Neural progenitor cell (in vitro differentiated cells): ENCODE measurements around the gene LMAN1. TPM values are rescaled to one million over a fixed set of nuclear protein-coding genes. Genes with fewer than 3 reads are reported as not detected.

Experiments
- DNase-seq: peaks from one replicate; pipeline ENCODE4 v3.0.0-alpha.2; 2016; ENCODE audit warnings: low spot score
- H2AFZ ChIP-seq: fragments of 200-600 bp; sonication (generic); replicated peaks from 2 replicates; pipeline ENCODE4 v1.6.1; 2016; ENCODE audit warnings: antibody characterized with exemption
- H3F3A ChIP-seq: fragments of 200-600 bp; sonication (generic); 2 replicates; pipeline ENCODE4 v1.6.1; 2016; ENCODE audit warnings: antibody characterized with exemption, low read depth
- H3K27ac ChIP-seq: fragments of 200-600 bp; sonication (generic); 2 replicates; pipeline ENCODE4 v1.5.1; 2016; ENCODE audit warnings: mild to moderate bottlenecking
- H3K27me3 ChIP-seq: fragments of 200-600 bp; sonication (generic); 2 replicates; pipeline ENCODE4 v1.6.1; 2016; ENCODE audit warnings: mild to moderate bottlenecking, moderate library complexity
- H3K36me3 ChIP-seq: fragments of 200-600 bp; sonication (generic); 2 replicates; pipeline ENCODE4 v1.5.1; 2016
- H3K4me1 ChIP-seq: fragments of 200-600 bp; sonication (generic); 2 replicates; pipeline ENCODE4 v1.6.1; 2016; ENCODE audit warnings: mixed run types
- H3K4me2 ChIP-seq: fragments of 200-600 bp; sonication (generic); 2 replicates; pipeline ENCODE4 v1.6.1; 2016
- H3K4me3 ChIP-seq: fragments of 200-600 bp; sonication (generic); 2 replicates; pipeline ENCODE4 v1.5.1; 2016
- H3K79me2 ChIP-seq: fragments of 200-600 bp; sonication (generic); 2 replicates; pipeline ENCODE4 v1.6.1; 2016; ENCODE audit warnings: low read depth
- H3K9ac ChIP-seq: fragments of 200-600 bp; sonication (generic); 2 replicates; pipeline ENCODE4 v1.6.1; 2016
- H3K9me3 ChIP-seq: fragments of 200-600 bp; sonication (generic); 2 replicates; pipeline ENCODE4 v1.5.1; 2016; ENCODE audit warnings: low read depth
- H4K20me1 ChIP-seq: fragments of 200-600 bp; sonication (generic); 2 replicates; pipeline ENCODE4 v1.6.1; 2016; ENCODE audit warnings: low read depth
- H3K27ac Mint-ChIP-seq: 3 replicates; pipeline ENCODE4 v1.8.0; 2021; ENCODE audit warnings: mixed read lengths
- H3K27me3 Mint-ChIP-seq: 2 replicates; pipeline ENCODE4 v1.8.0; 2022; ENCODE audit warnings: low read depth, mild to moderate bottlenecking, inconsistent platforms, moderate library complexity, mixed read lengths; ENCODE audit not compliant: insufficient read depth
- H3K36me3 Mint-ChIP-seq: 3 replicates; pipeline ENCODE4 v1.8.0; 2021; ENCODE audit warnings: mixed read lengths
- H3K4me1 Mint-ChIP-seq: 3 replicates; pipeline ENCODE4 v1.8.0; 2021; ENCODE audit warnings: mixed read lengths
- H3K4me3 Mint-ChIP-seq: 3 replicates; pipeline ENCODE4 v1.8.0; 2021; ENCODE audit warnings: mild to moderate bottlenecking, moderate library complexity, mixed read lengths
- H3K9me3 Mint-ChIP-seq: 3 replicates; pipeline ENCODE4 v1.8.0; 2020; ENCODE audit warnings: mixed read lengths
- EZH2 ChIP-seq: fragments of 200-600 bp; sonication (generic); IDR thresholded peaks from 2 replicates; pipeline ENCODE4 v1.6.1; 2017; ENCODE audit warnings: antibody characterized with exemption, mild to moderate bottlenecking, moderate library complexity
- EZH2phosphoT487 ChIP-seq: fragments of 200-600 bp; sonication (generic); IDR thresholded peaks from 2 replicates; pipeline ENCODE4 v1.6.1; 2017; ENCODE audit warnings: antibody characterized with exemption
- total RNA-seq: library from RNA; depleted of rRNA; stranded (reverse); fragments of >200 nt; gene quantifications from 2 replicates; pipeline ENCODE4 v1.2.3, GENCODE V29; 2015; ENCODE audit warnings: low replicate concordance
- TF ChIP-seq, protein P1 (sequence below): fragments of 200-600 bp; sonication (generic); IDR thresholded peaks from 2 replicates; pipeline ENCODE4 v1.5.1; 2017; ENCODE audit warnings: antibody characterized with exemption, mild to moderate bottlenecking

The LMAN1 gene
- total RNA-seq, 1 donor from 2014 or later = 338 TPM

DNA sequence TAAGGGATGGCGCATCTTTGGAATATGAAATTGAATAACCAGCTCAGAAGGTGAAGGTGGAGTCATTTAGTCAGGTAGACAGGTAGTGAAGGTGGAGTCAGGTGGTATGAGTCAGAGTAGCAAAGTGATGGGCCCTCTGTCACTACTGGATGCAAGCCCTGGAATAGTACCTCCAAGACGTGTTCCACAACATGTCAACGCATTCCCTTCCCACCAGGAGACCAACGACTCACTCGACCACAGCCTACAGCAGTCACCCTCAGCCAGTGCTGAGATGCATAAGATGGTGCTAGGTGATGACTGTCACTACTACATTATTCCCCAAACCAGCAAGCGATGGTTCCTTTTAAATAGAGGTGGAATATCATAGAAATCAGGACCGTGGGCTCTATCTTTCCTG is 47.4 kb downstream of the LMAN1 start:
- Mint-ChIP-seq H3K4me3 (no peak overlapping the region), H3K4me1 (peaks cover 2% of the 10 kb centered on the region), H3K27ac (no peak overlapping the region), H3K36me3 (no peaks in the 10 kb centered on the region), H3K9me3 (no peaks in the 10 kb centered on the region), H3K27me3 (peaks cover 6% of the 10 kb centered on the region)
- H3K27ac ChIP-seq = no peak overlapping the region
- no peak for DNase-seq
- no peak overlapping the region for H3K4me2 ChIP-seq
- no peak overlapping the region for H2AFZ ChIP-seq
- H3K9ac ChIP-seq = no peak overlapping the region
- no peaks in the 10 kb centered on the region for H3K79me2 ChIP-seq
- peaks cover 36% of the 10 kb centered on the region for H3K27me3 ChIP-seq
- peaks cover 22% of the 10 kb centered on the region for H3K4me1 ChIP-seq
- H3K9me3 ChIP-seq = no peaks in the 10 kb centered on the region
- no peak for TF ChIP-seq EZH2
- TF ChIP-seq EZH2phosphoT487 = no peak
- TF ChIP-seq, protein P1, sequence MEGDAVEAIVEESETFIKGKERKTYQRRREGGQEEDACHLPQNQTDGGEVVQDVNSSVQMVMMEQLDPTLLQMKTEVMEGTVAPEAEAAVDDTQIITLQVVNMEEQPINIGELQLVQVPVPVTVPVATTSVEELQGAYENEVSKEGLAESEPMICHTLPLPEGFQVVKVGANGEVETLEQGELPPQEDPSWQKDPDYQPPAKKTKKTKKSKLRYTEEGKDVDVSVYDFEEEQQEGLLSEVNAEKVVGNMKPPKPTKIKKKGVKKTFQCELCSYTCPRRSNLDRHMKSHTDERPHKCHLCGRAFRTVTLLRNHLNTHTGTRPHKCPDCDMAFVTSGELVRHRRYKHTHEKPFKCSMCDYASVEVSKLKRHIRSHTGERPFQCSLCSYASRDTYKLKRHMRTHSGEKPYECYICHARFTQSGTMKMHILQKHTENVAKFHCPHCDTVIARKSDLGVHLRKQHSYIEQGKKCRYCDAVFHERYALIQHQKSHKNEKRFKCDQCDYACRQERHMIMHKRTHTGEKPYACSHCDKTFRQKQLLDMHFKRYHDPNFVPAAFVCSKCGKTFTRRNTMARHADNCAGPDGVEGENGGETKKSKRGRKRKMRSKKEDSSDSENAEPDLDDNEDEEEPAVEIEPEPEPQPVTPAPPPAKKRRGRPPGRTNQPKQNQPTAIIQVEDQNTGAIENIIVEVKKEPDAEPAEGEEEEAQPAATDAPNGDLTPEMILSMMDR = no peak
- H3K36me3 ChIP-seq = no peaks in the 10 kb centered on the region
- no peaks in the 10 kb centered on the region for H4K20me1 ChIP-seq
- no peak overlapping the region for H3K4me3 ChIP-seq
- peaks cover 15% of the 10 kb centered on the region for H3F3A ChIP-seq

DNA sequence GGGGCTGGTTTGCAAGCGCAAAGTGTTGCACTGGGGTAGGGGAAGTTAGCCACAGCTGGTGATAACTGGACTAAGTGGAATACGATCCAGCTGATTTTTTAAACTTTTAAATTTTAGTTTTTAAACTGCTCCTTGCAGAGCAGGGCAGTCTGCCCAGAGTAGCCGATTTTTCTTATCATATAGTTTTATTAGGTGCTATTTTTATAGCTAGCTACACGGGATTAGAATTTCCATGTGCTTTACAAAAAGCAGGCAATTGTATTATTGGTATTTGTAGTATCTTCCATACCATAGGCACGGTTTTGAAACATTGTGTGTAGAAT is 50.2 kb downstream of the LMAN1 start:
- no peaks in the 10 kb centered on the region for H3K36me3 ChIP-seq
- peaks cover 13% of the 10 kb centered on the region for H3K27me3 Mint-ChIP-seq
- peaks cover 13% of the 10 kb centered on the region for H3K4me1 ChIP-seq
- H3K9me3 Mint-ChIP-seq = no peaks in the 10 kb centered on the region
- peaks cover 2% of the 10 kb centered on the region for H3K4me1 Mint-ChIP-seq
- H3K9ac ChIP-seq = no peak overlapping the region
- H3K27me3 ChIP-seq = peaks cover 50% of the 10 kb centered on the region
- no peaks in the 10 kb centered on the region for H3K36me3 Mint-ChIP-seq
- H3K27ac Mint-ChIP-seq = no peak overlapping the region
- peak overlapping the region; percentile 68 for H3K4me2 ChIP-seq
- H3K79me2 ChIP-seq = no peaks in the 10 kb centered on the region
- peaks cover 17% of the 10 kb centered on the region for H3F3A ChIP-seq
- no peak overlapping the region for H3K4me3 Mint-ChIP-seq
- H3K4me3 ChIP-seq = peak overlapping the region; percentile 26
- H2AFZ ChIP-seq = peak overlapping the region; percentile 64
- H4K20me1 ChIP-seq = no peaks in the 10 kb centered on the region
- no peaks in the 10 kb centered on the region for H3K9me3 ChIP-seq
- H3K27ac ChIP-seq = no peak overlapping the region
- DNase-seq = no peak
- TF ChIP-seq EZH2 (no peak), EZH2phosphoT487 (no peak)
- TF ChIP-seq, protein P1 = no peak

DNA sequence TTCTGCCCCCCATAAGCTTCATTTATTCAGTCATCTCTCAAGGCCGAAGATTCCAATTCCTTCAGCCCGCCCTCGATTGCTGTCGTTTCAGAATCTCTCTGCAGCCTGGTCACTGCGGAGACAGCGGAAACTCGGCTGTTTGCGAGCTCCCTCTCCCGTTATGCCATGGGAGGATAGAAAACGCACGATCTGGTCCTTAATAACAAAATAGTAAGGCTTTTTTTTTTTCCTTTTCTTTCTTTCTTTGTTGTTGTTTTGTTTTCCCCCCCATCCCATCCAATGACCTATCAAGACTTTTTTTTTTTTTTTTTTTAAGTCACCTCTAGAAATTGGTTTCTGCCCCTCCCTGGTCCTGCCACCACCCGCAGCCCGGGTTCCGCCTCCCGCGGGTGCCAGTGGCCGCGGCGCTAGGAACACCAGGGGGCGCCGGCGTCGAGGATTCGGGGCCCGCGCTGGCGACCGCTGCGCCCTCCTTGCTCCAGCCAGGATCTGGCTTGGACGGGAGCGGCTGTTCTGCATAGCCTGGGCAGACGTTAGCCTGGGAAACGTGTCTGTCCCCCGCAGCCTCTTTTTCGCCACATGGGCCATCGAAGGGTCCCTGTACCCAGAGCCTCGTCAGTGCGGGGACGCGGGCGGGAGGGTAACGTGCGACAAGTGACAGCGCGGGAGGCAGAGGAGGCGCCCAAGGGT is 50.7 kb downstream of the LMAN1 start:
- Histone ChIP-seq H3K4me1 (peaks cover 18% of the 10 kb centered on the region), H3K27ac (no peak overlapping the region), H4K20me1 (no peaks in the 10 kb centered on the region), H3K9me3 (no peaks in the 10 kb centered on the region), H3K36me3 (no peaks in the 10 kb centered on the region), H3K9ac (no peak overlapping the region), H3K4me3 (peak overlapping the region; percentile 26), H3F3A (peaks cover 17% of the 10 kb centered on the region), H3K27me3 (peaks cover 50% of the 10 kb centered on the region), H3K4me2 (peak overlapping the region; percentile 68), H2AFZ (peak overlapping the region; percentile 64), H3K79me2 (no peaks in the 10 kb centered on the region)
- Mint-ChIP-seq H3K27me3 (peaks cover 13% of the 10 kb centered on the region), H3K4me3 (peak overlapping the region; percentile 27), H3K9me3 (no peaks in the 10 kb centered on the region), H3K4me1 (peaks cover 2% of the 10 kb centered on the region), H3K36me3 (no peaks in the 10 kb centered on the region), H3K27ac (no peak overlapping the region)
- TF ChIP-seq, protein P1 = peak; percentile 88
- TF ChIP-seq EZH2 (peak; percentile 62), EZH2phosphoT487 (no peak)
- peak; percentile 91 for DNase-seq
